HFFc6 (cell line): ENCODE measurements around the gene PCNA. TPM values are rescaled to one million over a fixed set of nuclear protein-coding genes. Genes with fewer than 3 reads are reported as not detected.
A peak's percentile ranks its signal among the peaks of the same experiment; 100 is the strongest.

Experiments
- DNase-seq: peaks from one replicate; pipeline ENCODE4 v3.0.0-alpha.2; 2018
- H3K27ac Mint-ChIP-seq: 2 replicates; pipeline ENCODE4 v1.8.0; 2020; ENCODE audit warnings: mild to moderate bottlenecking, mixed read lengths
- H3K27me3 Mint-ChIP-seq: 2 replicates; pipeline ENCODE4 v1.8.0; 2021; ENCODE audit warnings: mild to moderate bottlenecking, moderate library complexity, mixed read lengths; ENCODE audit not compliant: insufficient read depth
- H3K36me3 Mint-ChIP-seq: 2 replicates; pipeline ENCODE4 v1.8.0; 2021; ENCODE audit warnings: low read depth, mixed read lengths
- H3K4me1 Mint-ChIP-seq: 2 replicates; pipeline ENCODE4 v1.8.0; 2020; ENCODE audit warnings: low read depth, mixed read lengths
- H3K4me3 Mint-ChIP-seq: 2 replicates; pipeline ENCODE4 v1.8.0; 2020; ENCODE audit warnings: mild to moderate bottlenecking, moderate library complexity, mixed read lengths
- H3K9me3 Mint-ChIP-seq: 2 replicates; pipeline ENCODE4 v1.8.0; 2020; ENCODE audit warnings: mild to moderate bottlenecking, mixed read lengths
- CTCF ChIP-seq: fragments of 200-600 bp; sonication (generic); IDR thresholded peaks from 2 replicates; pipeline ENCODE4 v1.5.0; 2021; ENCODE audit warnings: antibody characterized with exemption, mild to moderate bottlenecking
- total RNA-seq, 6 experiments: library from RNA; stranded (reverse); fragmentation: NEBNext Ultra II Directional; extraction: Animal tissue kit (Norgen Biotek cat#: 25700); gene quantifications; 2 replicates in 1 of 6; 3 replicates in 5 of 6; pipeline ENCODE4 v1.2.3, GENCODE V29; 2021

PCNA gene
- total RNA-seq, 6 experiments from 2014 or later, result 104 to 172 (median 152) TPM

GRCh38 chr20:5122873-5123260, 3.1 kb upstream of the PCNA start:
- peaks cover 3% of the 10 kb centered on the region; the same call in 1 of the 2 replicates for H3K27me3 Mint-ChIP-seq
- no peak overlapping the region for H3K4me3 Mint-ChIP-seq
- TF ChIP-seq CTCF, result no peak
- DNase-seq, result no peak
- peaks cover 5% of the 10 kb centered on the region for H3K36me3 Mint-ChIP-seq
- H3K4me1 Mint-ChIP-seq, result peaks cover 47% of the 10 kb centered on the region
- no peaks in the 10 kb centered on the region for H3K9me3 Mint-ChIP-seq
- H3K27ac Mint-ChIP-seq, result no peak overlapping the region; the same call in 1 of the 2 replicates

GRCh38 chr20:5120185-5120476, 373 bp upstream of the PCNA start:
- H3K4me3 Mint-ChIP-seq, result peak overlapping the region; percentile 96
- peaks cover 23% of the 10 kb centered on the region for H3K36me3 Mint-ChIP-seq
- peaks cover 53% of the 10 kb centered on the region for H3K4me1 Mint-ChIP-seq
- no peak for DNase-seq
- H3K27me3 Mint-ChIP-seq, result peaks cover 3% of the 10 kb centered on the region; the same call in 1 of the 2 replicates
- no peaks in the 10 kb centered on the region for H3K9me3 Mint-ChIP-seq
- no peak for TF ChIP-seq CTCF
- peak overlapping the region; percentile 97 for H3K27ac Mint-ChIP-seq

GRCh38 chr20:5119143-5119434, 669 bp downstream of the PCNA start:
- peak overlapping the region; percentile 75 for H3K27ac Mint-ChIP-seq
- no peaks in the 10 kb centered on the region for H3K9me3 Mint-ChIP-seq
- TF ChIP-seq CTCF, result no peak
- peaks cover 3% of the 10 kb centered on the region; the same call in 1 of the 2 replicates for H3K27me3 Mint-ChIP-seq
- H3K36me3 Mint-ChIP-seq, result peaks cover 33% of the 10 kb centered on the region
- H3K4me1 Mint-ChIP-seq, result peaks cover 47% of the 10 kb centered on the region
- H3K4me3 Mint-ChIP-seq, result peak overlapping the region; percentile 96
- no peak for DNase-seq

- Mint-ChIP-seq H3K4me1 (peaks cover 51% of the 10 kb centered on the region), H3K36me3 (peaks cover 33% of the 10 kb centered on the region), H3K4me3 (peak overlapping the region; percentile 96), H3K9me3 (no peaks in the 10 kb centered on the region), H3K27ac (peak overlapping the region; percentile 75), H3K27me3 (peaks cover 3% of the 10 kb centered on the region; the same call in 1 of the 2 replicates)
- DNase-seq, result no peak
- TF ChIP-seq CTCF, result no peak
Measured at GRCh38 chr20:5118220-5119142, 1.3 kb downstream of the PCNA start.

GRCh38 chr20:5116875-5117274, 2.9 kb downstream of the PCNA start:
- Mint-ChIP-seq H3K36me3 (peaks cover 41% of the 10 kb centered on the region), H3K27ac (peak overlapping the region; percentile 75; the same call in 1 of the 2 replicates), H3K9me3 (no peaks in the 10 kb centered on the region), H3K27me3 (peaks cover 3% of the 10 kb centered on the region), H3K4me1 (peaks cover 52% of the 10 kb centered on the region), H3K4me3 (peak overlapping the region; percentile 96; the same call in 1 of the 2 replicates)
- TF ChIP-seq CTCF, result no peak
- no peak for DNase-seq
